GM21737 (cell line): ENCODE measurements around the gene NOC3L.
"Not testable (repeated sequence)": the region's sequence is repeated elsewhere in the genome, so short reads cannot be mapped to it uniquely, and the experiment has no call there.

Experiments
- ATAC-seq: cut with Tn5 transposase; IDR thresholded peaks from one replicate; pipeline ENCODE4 v1.9.1; 2021; ENCODE audit warnings: mild to moderate bottlenecking, moderate library complexity; ENCODE audit not compliant: unreplicated experiment

Gene NOC3L, protein sequence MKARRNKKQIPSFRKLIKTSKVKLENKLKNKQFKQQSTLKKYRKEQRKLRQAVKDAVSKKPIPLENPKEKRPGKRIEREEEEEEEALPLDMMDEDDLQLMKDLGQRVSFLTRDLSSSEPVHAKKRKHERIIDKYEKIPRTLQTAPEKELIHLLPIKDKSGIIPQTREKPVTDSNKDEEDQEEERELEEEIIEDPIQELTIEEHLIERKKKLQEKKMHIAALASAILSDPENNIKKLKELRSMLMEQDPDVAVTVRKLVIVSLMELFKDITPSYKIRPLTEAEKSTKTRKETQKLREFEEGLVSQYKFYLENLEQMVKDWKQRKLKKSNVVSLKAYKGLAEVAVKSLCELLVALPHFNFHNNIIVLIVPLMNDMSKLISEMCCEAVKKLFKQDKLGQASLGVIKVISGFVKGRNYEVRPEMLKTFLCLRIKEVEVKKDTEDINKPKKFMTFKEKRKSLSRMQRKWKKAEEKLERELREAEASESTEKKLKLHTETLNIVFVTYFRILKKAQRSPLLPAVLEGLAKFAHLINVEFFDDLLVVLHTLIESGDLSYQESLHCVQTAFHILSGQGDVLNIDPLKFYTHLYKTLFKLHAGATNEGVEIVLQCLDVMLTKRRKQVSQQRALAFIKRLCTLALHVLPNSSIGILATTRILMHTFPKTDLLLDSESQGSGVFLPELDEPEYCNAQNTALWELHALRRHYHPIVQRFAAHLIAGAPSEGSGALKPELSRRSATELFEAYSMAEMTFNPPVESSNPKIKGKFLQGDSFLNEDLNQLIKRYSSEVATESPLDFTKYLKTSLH

GRCh38 chr10:94362360-94363250, at the start of gene NOC3L:
Gene NOC3L (minus strand): TSS chr10:94362939. CDS start chr10:94362838, 101 bp downstream.
- ATAC-seq = peak; percentile 99

- ATAC-seq = no peak
Measured at GRCh38 chr10:94412449-94412848, 49.7 kb upstream of the NOC3L start.

GRCh38 chr10:94411304-94411703, 48.6 kb upstream of the NOC3L start:
- ATAC-seq = no peak

DNA sequence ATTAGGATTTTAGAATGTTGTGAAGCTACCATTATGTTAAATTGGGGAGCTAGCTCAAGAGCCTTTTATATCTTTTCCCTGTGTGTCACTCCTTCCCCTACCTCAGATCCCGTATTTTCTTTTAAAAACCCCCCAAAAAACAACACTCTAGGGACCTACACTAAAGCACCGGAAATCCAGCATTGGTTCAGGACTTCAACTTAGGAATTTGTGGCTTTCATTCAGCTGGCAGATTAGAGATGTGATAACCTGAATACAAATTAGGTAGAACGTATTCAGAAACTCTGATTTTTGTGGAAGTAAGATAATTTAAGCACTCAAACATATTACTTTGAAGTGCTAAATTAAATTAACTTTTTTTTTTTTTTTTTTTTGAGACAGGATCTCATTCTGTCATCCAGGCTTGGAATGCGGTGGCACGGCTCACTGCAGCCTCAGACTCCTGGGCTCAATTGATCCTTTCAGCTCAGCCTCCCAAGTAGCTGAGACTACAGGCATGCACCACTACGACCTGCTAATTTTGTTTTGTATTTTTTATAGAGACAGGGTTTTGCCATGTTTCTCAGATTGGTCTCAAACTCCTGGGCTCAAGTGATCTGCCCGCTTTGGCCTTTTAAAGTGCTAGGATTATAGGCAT, 46.4 kb upstream of the NOC3L start:
- ATAC-seq = no peak

DNA sequence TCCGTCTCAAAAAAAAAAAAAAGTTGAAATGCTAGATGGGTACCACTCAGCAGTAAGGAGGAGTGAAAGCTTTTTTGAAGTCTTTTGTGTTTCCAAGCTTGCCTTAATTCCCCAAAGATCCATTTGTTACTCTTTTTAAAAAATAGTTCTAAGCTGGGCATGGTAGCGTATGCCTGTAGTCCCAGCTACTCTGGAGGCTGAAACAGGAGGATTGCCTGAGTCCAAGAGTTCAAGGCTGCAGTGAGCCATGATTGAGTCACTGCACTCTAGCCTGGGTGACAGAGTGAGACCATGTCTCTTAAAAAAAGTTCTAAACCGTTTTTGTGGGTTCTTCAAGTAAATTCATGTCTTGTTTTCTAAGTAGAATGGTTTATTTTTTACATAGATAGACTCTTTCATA, 44.9 kb upstream of the NOC3L start:
- no peak for ATAC-seq

GRCh38 chr10:94405406-94405805, 42.7 kb upstream of the NOC3L start:
- no peak for ATAC-seq

DNA sequence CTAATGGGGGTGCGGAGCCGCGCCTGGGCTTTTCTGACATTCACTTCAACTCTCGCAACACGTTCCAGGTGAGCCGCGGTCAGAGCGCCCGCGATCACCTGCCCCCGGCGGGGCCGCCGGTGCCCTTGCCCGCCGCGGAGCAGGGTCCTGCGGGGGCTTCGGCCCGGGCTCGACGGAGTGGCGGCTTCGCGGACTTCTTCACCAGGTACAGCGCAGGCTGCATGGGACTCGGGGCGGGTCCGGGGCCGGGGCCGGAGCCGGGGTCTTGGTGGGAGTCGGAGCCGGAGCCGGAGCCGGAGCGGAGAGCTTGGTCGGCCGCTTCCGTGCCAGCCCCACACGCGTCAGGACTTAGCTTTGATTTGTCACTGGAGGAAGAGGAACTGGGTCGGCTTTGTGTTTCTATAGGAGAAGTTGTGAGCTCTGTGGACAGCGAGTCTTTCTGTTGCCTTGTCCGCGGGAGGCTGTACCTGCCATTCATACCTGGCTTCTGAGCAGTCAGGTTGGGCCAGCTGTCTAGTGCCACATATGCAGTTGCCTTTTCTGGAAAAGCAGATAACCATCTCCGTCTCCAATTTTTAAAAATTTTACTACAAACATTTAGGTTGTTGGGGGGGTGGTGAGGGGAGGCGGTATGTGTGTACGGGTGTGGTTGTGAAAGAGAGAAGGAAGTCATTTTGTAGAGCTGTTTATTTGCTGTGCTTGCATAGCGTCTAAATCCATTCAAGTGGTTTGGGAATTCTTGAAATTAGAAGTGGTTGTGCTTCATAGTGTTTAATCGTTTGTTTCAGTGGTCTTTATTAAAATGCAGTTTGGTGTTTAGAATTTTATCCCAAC, 40.9 kb upstream of the NOC3L start:
- ATAC-seq = peak; percentile 55

- peak; percentile 28 for ATAC-seq
Measured at GRCh38 chr10:94402843-94403379, 40.2 kb upstream of the NOC3L start.

DNA sequence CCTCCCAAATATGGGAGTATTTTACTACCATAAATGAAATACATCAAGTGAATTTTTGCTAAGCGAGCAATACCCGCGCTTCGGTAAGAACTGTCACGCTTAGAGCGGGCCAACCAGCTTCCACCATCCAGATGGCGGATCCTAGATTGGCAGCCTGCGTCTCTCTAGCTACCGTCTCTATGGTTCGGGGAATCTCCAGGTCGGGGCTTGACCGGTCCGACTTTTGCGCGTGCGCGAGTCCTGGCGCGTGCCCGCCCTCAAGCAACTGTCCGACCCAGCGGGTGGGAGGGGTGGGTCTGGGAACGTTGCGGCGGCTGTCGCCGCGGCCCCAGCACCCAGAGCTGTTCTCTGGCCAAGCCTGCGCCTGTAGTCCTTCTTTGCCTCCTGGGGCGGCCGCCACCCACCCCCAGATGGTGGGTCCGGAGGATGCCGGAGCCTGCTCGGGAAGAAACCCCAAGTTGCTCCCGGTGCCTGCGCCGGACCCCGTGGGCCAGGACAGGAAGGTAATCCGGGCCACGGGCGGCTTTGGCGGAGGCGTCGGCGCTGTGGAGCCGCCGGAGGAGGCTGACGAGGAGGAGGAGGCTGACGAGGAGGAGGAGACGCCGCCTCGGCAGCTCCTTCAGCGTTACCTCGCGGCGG, 39.6 kb upstream of the NOC3L start, which contains the start of gene TBC1D12:
Gene TBC1D12, plus strand, starts transcription at position 338 of the 639 bp plus-strand sequence. Its CDS starts 73 bp downstream, at position 411.
- peak; percentile 65 for ATAC-seq

DNA sequence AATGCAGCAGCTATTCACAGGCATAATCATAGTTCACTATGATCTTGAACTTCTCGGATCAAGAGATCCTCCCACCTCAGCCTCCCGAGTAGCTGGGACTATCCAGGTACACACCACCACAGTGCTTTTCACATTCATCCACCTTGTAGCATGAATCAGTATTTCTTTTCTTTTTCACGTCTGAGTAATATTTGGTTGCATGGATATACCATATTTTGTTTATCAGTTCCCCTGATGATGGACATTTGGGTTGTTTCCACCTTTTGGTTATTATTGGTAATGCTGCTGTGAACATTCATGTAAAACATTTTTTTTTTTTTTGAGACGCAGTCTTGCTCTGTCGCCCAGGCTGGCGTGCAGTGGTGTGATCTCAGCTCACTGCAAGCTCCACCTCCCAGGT, 36.0 kb upstream of the NOC3L start:
- ATAC-seq = no peak

DNA sequence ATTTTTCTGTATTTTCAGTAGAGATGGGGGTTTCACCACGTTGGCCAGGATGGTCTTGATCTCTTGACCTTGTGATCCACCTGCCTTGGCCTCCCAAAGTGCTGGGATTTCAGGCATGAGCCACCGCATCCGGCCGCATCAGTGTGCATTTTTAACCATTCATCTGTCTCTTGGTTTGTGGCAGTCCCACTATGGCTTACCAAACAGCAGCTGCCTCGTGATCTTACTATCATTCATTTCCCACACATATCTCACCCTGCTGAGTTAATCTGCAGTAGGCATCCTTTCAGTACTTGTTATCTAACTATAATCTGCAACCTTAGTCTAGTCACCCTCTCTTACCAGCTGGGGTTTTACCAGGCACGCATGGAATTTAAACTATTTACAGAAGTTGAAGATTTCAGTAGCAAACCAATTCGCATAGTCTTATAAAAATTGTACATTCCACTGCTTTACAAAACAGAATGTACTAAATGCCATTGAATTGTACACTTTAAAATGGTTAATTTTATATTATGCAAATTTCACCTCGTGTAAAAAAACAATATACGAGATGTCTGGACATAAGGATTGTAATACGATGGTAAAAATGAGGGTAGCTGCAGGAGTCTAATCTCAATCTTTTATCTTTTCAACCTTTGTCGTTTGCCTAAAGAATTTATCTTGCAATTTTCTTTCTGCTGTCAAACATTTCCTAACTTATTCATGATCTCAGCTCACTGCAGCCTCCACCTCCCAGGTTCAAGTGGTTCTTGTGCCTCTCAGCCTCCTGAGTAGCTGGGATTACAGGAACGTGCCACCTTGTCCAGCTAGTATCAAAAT, 35.0 kb upstream of the NOC3L start:
- no peak for ATAC-seq

DNA sequence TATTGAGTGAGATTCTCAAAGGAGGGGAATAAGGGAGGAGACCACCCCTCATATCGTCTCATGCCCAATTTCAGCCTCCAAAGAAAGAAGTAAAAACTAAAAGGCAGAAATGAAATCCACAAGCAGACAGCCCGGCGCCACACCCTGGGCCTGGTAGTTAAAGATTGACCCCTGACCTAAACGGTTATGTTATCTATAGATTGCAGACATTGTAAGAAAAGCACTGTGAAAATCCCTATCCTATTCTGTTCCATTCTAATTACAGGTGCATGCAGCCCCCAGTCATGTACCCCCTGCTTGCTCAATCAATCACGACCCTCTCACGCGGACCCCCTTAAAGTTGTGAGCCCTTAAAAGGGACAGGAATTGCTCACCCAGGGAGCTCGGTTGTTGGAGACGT, 29.4 kb upstream of the NOC3L start:
- ATAC-seq = not testable (repeated sequence)

DNA sequence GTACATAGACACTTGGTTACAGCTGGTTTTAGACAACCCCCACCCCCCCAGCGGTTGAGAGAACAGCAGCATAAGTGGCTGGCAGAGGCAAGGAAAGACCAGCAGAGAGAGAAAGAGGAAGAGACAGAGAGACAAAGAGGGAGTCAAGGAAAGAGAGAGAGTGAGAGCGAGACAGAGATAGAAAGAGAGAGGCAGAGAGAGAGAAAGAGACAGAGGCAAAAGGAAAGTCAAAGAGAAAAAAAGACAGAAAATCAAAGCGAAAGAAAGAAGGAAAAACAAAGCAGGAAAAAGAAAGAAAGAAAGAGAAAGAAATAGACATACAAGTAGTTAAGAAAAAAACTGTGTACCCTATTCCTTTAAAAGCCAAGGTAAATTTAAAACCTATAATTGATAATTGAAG, 23.0 kb upstream of the NOC3L start:
- ATAC-seq = not testable (repeated sequence)

DNA sequence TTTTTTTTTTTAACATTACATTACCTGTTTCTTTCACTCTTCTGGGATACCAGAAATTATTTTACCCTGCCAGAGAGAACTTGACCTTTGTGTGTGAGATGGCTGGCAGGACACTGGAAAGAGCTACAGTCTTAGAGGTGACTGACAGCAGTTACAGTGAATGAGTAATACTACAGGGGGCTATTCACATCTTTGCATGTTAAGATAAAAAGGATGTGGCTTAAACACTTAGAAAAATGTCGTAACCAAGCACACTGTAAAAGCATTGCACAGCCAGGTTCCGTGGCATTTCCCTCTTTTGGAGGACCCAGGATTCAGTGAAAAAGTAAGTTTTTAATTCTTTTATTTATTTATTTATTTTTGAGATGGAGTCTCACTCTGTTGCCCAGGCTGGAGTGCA, 20.8 kb upstream of the NOC3L start:
- ATAC-seq = no peak

- ATAC-seq = no peak
Measured at GRCh38 chr10:94376865-94377264, 14.1 kb upstream of the NOC3L start.

GRCh38 chr10:94375374-94375773, 12.6 kb upstream of the NOC3L start:
- ATAC-seq = no peak

DNA sequence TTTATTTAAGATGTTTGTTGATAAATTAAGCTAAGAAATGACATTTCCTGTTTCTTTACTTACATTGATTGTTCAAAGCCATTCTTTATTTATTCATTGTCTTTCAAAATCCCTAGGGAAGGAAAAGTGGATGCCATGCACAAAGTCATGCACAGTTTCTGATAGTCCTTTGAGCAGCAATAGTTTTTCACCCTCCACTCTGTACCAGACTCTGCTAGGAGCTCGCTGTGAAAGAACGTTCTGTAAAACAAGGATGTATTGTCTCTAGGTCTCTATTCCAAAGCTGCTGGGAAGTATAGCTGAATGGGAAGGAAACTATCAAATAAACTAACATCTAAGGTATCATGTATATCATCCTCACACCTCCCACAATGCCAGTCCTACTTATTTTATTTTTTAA, 7.8 kb upstream of the NOC3L start:
- ATAC-seq = no peak

DNA sequence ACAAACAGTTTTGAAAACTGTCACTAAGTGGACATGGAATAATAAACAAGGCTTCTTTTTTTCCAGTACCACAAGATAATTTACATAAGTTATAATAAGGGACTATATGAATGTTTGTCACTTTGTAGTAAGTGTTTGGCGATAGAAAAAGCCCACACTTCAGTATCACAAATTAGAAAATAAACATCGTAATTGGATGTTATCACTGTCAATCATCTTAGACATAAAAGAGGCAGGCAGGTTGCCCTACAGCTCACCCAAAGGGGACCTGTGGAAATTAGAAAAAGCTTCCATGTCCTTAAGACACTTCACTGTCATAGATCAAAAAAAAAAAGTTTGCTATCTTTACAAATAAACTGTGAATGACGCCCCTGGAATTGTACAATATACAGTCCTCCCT, 3.6 kb upstream of the NOC3L start:
- no peak for ATAC-seq
